KMS-11 (cell line): ENCODE data around the gene TRAM2.

Source experiments
- H2AFZ ChIP-seq: fragments of 200-600 bp; sonication (generic); 2 replicates; pipeline ENCODE4 v1.6.1; 2016; ENCODE audit warnings: antibody characterized with exemption, mixed run types, low read depth
- H3K27ac ChIP-seq: fragments of 200-600 bp; sonication (generic); 2 replicates; pipeline ENCODE4 v1.6.1; 2016; ENCODE audit warnings: mild to moderate bottlenecking, mixed run types
- H3K27me3 ChIP-seq: fragments of 200-600 bp; sonication (generic); 2 replicates; pipeline ENCODE4 v1.6.1; 2017; ENCODE audit warnings: mild to moderate bottlenecking, low read depth, mixed run types, moderate library complexity; ENCODE audit not compliant: insufficient read depth
- H3K36me3 ChIP-seq: fragments of 200-600 bp; sonication (generic); 2 replicates; pipeline ENCODE4 v1.6.1; 2017; ENCODE audit warnings: mild to moderate bottlenecking, mixed run types; ENCODE audit not compliant: insufficient read depth
- H3K4me1 ChIP-seq: fragments of 200-600 bp; sonication (generic); 2 replicates; pipeline ENCODE4 v1.6.1; 2016; ENCODE audit warnings: mild to moderate bottlenecking, low read depth, mixed run types; ENCODE audit not compliant: poor library complexity, severe bottlenecking
- H3K4me2 ChIP-seq: fragments of 200-600 bp; sonication (generic); 2 replicates; pipeline ENCODE4 v1.7.0; 2016; ENCODE audit warnings: mild to moderate bottlenecking, mixed run types
- H3K4me3 ChIP-seq: fragments of 200-600 bp; sonication (generic); IDR thresholded peaks from 2 replicates; pipeline ENCODE4 v1.6.1; 2017; ENCODE audit warnings: low read depth, low read length, mixed read lengths; ENCODE audit not compliant: insufficient read depth
- H3K79me2 ChIP-seq: fragments of 200-600 bp; sonication (generic); 2 replicates; pipeline ENCODE4 v1.6.1; 2016; ENCODE audit warnings: low read depth, mixed run types; ENCODE audit not compliant: insufficient read depth
- H3K9ac ChIP-seq: fragments of 200-600 bp; sonication (generic); 2 replicates; pipeline ENCODE4 v1.6.1; 2016; ENCODE audit warnings: mild to moderate bottlenecking, mixed run types
- H4K20me1 ChIP-seq: fragments of 200-600 bp; sonication (generic); 2 replicates; pipeline ENCODE4 v1.6.1; 2016; ENCODE audit warnings: mild to moderate bottlenecking, mixed run types; ENCODE audit not compliant: insufficient read depth
- CTCF ChIP-seq: fragments of 200-600 bp; sonication (generic); conservative IDR thresholded peaks from 2 replicates; pipeline ENCODE4 v1.6.1; 2017; ENCODE audit warnings: low read depth, mild to moderate bottlenecking, antibody characterized with exemption, low read length, moderate library complexity, mixed read lengths

The TRAM2 gene

DNA sequence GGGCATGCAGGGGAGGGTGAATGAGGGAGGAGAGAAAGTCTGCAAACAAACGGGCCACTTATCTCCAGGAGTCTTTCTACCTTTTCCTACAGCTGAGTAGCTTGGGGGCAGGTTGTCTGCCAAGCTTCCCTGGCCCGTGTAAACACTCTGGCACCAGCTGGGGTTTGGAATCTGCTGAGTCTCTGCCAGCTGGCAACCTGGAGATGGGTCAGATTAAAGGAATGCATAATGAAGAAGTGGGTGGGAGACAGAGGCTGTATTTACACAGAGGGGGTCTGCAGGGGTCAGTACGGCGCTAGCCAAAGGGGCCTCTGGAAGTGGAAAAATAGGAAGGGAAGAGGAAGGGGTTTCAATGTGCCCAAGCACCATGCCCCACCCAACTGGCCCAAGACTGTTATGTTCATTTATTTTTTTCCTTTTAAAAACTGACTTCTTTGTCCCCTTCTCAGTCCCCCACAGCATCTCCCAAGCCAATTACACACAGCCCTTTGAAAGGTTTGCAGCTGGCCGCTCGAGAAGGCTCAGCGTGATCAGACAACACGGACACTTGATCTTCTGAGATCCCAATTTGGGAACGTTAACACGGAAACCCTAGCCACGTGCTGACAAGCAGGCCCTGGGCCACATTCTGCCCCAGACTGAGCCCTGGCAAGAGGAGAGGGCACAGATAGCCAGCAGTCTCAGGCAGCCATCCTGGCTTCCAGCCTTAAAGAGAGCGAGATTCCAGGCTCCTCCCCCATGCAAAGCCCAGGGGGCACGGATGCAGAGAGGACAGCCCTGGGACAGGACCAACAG lies 25.2 kb downstream of the TRAM2 start:
- no peak for TF ChIP-seq CTCF

DNA sequence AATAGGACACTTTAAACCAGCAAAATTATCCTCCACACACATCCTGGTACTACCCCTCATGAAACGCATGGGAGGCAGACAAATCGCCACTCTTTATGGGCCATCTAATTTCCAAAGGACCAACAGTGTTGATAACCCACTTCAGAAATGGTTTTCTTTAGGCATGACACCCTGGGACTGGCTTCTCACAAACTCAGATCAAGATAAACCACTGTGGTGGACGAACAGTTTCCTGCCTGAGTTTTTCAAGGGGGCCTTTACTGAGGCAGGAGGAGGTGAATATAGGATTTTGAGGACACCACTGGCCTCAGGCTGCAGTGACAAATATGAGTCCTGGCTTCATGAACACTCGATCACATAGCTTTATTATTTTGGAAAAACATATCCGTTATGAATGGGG lies 26.0 kb downstream of the TRAM2 start:
- Histone ChIP-seq H3K27me3 (no peaks in the 10 kb centered on the region), H3K36me3 (no peaks in the 10 kb centered on the region; the same call in 1 of the 2 replicates), H3K79me2 (peaks cover 99% of the 10 kb centered on the region), H3K4me1 (peaks cover 100% of the 10 kb centered on the region), H3K4me2 (no peak overlapping the region), H2AFZ (no peak overlapping the region), H3K27ac (no peak overlapping the region), H3K9ac (no peak overlapping the region), H3K4me3 (no peak overlapping the region), H4K20me1 (no peaks in the 10 kb centered on the region; the same call in 1 of the 2 replicates)
- no peak for TF ChIP-seq CTCF

More for the DNA sequence above, 25.2 kb downstream of the TRAM2 start:
- Histone ChIP-seq H3K27me3 (no peaks in the 10 kb centered on the region), H3K4me3 (no peak overlapping the region), H3K4me2 (no peak overlapping the region; the same call in 1 of the 2 replicates), H2AFZ (no peak overlapping the region), H4K20me1 (no peaks in the 10 kb centered on the region; the same call in 1 of the 2 replicates), H3K36me3 (no peaks in the 10 kb centered on the region; the same call in 1 of the 2 replicates), H3K9ac (no peak overlapping the region), H3K27ac (no peak overlapping the region), H3K4me1 (peaks cover 100% of the 10 kb centered on the region), H3K79me2 (peaks cover 99% of the 10 kb centered on the region)

DNA sequence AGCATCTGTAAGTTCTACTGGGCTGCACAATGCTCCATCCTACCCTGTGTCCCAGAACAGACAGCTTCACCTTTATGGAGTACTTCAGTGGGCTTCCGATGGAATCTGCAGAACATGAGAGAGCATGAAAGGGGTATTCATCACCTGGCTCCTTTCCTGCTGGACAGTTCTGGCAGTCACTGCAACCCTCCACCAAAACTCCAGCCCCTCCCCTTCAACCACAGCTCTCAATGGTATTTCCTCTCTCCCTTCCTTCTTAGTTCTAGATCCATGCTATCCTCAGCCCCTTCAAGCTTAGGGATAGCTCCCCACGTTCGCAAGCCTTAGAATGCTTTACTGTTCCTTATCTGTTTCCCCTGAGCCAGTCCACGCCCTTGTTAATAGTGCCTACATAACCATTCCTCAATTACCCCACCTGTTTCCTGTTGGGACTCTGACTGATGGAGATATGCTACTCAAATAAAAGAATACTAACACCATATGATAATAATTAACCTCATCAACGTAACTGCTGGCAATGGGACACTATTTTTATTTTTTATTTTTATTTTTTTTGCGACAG lies 26.8 kb downstream of the TRAM2 start:
- no peaks in the 10 kb centered on the region; the same call in 1 of the 2 replicates for H4K20me1 ChIP-seq
- peaks cover 99% of the 10 kb centered on the region for H3K79me2 ChIP-seq
- H3K36me3 ChIP-seq = no peaks in the 10 kb centered on the region; the same call in 1 of the 2 replicates
- H2AFZ ChIP-seq = no peak overlapping the region
- no peaks in the 10 kb centered on the region for H3K27me3 ChIP-seq
- H3K4me3 ChIP-seq = no peak overlapping the region
- no peak overlapping the region for H3K4me2 ChIP-seq
- no peak overlapping the region for H3K9ac ChIP-seq
- H3K4me1 ChIP-seq = peaks cover 100% of the 10 kb centered on the region
- H3K27ac ChIP-seq = no peak overlapping the region
- no peak for TF ChIP-seq CTCF

- TF ChIP-seq CTCF = no peak
- H3K36me3 ChIP-seq = no peaks in the 10 kb centered on the region; the same call in 1 of the 2 replicates
- H4K20me1 ChIP-seq = no peaks in the 10 kb centered on the region; the same call in 1 of the 2 replicates
- H3K4me3 ChIP-seq = no peak overlapping the region
- peak overlapping the region; percentile 10; the same call in 1 of the 2 replicates for H3K4me2 ChIP-seq
- H3K9ac ChIP-seq = no peak overlapping the region
- H2AFZ ChIP-seq = no peak overlapping the region
- peaks cover 99% of the 10 kb centered on the region for H3K79me2 ChIP-seq
- H3K27me3 ChIP-seq = no peaks in the 10 kb centered on the region
- H3K27ac ChIP-seq = no peak overlapping the region
- H3K4me1 ChIP-seq = peaks cover 100% of the 10 kb centered on the region
Observed at GRCh38 chr6:52549428-52549827, 27.4 kb downstream of the TRAM2 start.
